Fibroblast of peridontal ligament (primary cell): ENCODE measurements around the gene ATP6V0E2.

ENCODE experiments used
- DNase-seq: peaks from one replicate; pipeline ENCODE4 v3.0.0-alpha.2; 2010; ENCODE audit errors: extremely low read depth

ATP6V0E2 gene

DNA sequence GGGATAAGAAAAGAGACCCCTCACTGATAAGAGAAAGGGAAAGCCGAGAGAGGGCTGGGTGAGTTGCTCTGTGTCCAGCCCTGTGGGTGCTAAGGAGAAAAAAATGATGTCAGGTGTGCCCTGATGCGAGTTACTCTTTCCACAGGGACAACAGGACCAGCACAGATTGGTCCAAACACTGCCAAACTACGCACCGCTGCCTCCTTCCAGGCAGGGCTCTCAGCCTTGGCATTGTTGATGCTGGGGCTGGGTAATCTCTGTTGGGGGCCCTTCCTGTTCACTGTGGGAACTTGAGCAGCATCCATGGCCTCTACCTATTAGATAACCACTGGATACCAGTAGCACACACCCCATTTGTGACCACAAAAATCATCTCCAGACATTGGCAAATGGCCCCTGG, 10.3 kb upstream of the ATP6V0E2 start:
- DNase-seq: no peak

DNA sequence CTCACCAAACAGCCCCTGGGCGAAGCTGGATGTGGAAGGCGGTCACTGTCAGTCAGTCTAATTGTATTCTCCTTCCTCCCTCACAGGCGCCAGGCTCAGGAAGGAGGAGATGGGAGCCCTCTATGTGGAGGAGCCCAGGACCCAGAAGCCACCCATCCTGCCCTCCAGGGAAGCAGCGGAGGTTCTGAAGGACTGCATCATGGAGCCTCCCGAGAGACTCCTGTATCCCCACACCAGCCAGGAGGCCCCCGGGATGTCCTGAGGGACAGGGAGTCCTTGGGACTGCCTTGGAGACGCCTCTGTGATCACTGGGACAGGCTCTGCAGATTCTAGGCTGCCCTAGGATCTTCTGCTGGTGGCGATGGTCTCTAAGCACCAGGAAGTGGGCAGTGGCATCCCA, 9.7 kb upstream of the ATP6V0E2 start:
- DNase-seq: no peak

DNA sequence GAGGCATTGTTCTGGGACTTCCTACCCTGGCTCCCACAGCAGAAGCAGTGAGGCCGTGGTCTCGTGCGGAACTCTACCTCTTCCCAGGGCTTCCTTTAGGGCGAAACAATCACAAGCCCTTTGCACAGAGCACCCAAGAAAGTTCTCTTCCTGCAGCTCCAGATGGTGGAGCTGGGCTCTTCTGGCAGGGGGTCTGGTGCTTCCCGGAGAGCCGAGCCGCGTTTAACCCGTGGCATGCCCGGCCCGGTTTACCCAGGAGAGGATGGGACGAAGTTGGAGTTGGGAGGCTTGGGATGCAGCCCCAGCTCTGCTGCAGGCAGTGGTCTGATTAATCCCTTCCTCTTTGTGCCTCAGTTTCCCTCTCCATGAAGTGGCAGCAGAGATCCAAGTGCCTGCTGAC, 9.0 kb upstream of the ATP6V0E2 start:
- no peak for DNase-seq

DNA sequence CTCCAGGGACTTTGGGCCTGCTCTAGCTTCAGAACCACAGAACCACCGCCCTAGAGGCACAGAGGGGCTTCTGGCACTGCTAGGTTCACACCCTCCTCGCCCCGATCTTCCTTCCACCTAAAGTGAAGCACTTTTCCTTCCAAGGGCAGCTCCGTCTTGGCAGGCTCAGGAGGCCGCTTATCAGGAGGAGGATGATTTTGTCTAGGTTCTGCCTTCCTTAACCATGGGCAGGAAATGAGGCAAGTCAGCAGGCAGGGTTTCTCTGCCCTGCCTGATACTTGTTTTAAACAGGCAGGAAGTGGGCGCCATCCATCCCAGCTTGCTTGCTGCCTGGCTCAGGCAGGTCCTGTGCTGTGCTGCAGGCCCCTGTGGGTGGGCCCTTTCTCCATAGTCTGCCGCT, 8.3 kb upstream of the ATP6V0E2 start:
- DNase-seq: no peak

DNA sequence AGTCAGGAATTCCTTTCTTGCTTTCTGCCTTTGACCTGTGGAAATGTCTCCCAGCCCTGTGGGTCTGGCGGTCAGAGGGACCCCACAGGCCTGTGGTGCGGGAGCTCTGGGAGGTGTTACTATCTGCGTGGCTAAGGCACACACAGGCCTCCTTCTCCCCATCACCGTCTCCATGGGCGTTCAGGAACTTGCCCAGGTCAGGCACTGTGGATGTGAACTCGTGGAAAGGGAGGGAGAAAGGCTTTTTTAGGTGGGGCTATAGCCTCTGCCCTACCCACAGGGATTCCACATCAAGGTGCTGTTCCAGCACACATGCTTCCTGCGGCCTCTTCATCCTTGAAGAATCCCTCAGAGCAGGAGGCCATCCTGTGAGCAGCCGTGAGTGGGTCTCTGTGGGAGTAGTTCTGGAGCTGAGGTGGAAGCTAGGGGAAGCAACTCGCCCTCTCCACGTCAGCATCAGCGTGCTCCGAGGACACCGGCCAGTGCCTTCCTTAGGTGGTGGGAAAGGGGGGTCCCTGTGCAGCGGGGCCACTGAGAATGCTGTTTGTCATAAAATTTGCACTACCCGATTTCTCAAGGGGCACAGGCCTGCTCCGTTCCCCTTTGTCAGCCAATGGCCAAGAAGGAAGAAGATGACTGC, 7.5 kb upstream of the ATP6V0E2 start:
- DNase-seq: no peak

DNA sequence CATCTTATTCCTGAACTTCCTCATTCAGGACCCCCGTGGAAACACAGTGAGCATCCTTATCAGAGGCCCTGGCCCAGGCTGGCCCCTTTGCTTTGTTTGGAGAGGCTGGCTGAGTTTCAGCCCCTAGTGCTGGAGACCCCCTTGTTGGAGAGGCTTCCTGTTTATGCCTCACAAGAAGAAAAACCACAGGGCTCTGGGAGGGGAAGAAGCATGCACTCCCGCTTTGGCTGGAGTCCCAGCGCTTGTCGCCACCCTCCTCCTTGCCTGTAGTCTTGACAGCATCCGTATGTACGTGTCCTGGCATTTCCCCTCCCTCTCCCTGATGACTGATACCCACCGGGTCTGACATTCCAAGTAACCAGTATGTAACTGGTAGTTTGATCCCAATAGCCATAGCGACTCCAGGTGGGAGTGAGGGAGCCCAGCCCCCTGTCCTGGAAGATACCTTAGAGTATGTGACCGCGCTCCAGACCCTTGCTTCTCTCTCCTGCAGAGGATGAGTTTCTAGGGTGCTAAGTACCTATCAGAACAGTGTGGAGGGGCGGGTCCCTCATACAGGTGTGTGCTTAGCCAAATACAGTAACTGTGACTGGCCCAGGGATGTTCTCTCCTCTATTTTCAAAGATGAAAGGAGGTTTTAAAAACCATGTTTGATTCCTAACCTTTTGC, 6.9 kb upstream of the ATP6V0E2 start:
- DNase-seq: no peak

DNA sequence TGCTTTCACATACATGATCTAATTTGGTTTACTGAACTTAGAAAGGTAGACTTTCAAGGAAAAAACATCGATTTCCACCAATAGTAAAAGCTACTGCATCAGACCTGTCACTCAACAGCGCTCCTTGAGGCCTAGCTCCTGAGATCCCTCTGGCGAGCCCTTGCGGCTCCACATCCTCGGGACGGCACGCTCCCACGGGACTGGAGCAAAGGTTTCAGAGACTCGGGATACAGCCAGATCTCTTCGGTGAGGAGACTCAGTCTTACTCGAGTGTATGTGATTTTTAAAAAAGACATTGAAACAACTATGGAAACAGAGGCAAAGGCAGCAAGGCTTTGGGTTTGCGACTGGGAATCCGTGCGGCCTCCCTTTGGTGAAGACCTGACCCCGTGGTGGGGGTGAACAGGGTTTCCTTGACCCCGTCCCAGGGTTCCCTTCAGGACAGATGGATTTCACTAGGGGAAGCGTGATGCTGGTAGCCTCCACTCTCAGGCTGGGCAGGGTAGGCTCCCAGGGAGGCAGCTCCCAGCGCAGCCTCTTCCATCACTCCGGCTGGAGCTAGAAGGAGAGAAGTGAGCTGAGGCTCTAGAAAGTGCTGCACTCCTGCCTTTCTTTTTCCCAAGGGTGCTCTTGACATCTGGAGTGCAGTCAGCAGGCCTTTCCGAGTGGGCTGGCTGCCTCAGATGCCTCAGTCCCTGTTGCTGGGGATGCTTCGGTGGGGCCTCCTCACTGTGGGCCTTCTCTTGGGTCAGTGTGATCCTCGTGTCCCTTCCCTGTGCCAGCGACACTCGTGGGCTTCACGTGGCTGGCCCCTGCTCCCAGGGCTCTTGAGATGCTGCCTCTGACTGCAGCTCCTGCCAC, 5.8 kb upstream of the ATP6V0E2 start:
- DNase-seq: no peak

DNA sequence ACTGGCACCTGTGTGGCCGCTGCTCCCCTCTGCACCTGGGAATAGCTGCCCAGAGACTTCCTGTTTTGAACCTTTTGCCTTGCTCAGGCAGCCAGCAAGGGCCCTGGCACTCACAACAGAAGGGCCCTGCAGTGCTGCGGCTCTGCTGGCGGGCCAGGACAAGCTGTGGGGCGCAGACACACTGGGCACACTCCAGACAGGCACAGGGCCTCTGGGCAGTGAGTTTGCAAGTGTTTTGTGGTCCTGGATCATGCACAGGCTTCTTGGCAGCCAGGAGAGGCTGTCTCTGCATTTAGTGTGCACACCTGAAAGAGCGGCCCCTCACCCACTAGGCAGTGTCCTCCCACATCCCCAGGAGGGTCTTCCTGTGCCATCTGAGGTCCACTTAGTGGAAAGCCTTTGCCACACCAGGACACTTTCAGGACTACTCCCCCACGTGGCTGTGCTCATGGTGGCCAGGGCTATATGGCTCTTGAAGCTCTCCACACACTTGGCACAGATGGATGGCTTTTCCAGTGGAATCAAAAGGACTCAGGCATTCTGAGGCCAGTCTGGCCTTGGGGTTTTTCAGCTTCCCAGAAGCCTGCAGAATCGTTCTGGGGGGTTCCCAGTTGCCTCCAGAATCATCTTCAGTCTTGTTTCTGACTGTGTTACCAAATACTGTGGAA, 5.0 kb upstream of the ATP6V0E2 start:
- no peak for DNase-seq

DNA sequence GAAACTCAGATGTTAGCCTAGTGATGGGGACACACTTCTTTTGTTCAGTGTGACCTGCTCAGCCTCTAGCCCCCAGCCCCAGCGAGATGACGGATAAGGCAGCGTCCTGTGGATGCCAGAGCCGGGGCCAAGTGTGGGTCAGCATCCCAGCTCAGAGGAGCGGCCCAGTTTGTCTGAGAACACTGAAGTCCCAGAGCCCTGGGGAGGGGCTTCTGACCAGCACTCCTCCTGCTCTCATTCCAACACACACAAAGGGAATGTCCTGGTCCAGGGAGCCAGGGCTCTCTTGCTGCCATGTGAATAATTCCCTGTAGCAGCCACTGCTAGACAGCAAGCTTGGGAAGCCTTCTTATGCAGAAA, 4.5 kb upstream of the ATP6V0E2 start:
- DNase-seq: no peak

DNA sequence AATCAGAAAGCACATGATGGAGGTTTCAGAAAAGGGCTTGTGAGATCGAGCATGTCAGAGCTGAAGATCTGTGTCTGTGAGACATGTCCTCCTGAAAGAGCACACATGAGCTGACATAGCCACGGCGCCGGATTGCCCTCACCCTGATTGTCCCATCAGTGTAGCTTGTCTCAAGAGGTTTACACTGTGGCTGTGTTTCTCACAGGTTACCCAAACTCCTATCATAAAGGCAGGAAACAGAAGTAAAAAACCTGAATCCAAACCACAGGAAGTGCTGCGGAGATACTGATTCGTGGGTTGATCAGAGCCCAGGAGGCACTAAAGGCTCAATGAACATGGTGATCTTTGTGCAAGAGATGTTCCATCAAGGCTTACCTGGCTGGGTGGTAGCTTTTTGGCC, 3.9 kb upstream of the ATP6V0E2 start:
- no peak for DNase-seq

DNA sequence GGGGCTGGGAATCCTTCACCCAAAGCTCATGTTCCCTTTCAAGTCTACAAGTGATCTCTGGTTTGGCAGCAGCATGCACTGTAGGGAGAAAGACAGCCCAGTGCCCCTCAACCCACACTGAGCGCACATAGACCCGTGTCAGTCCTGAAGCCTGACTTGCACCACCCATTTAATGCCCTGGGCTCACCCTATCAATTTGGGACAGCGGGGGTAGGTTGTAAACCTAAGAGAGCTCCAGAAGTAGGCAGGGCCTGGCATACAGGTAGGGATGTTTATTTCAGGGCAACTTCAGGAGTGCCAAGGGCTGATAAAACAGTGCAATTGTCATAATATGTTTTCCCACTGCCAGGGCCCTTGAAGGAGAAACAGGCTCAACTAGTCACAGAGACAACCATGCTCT, 3.5 kb upstream of the ATP6V0E2 start:
- no peak for DNase-seq

DNA sequence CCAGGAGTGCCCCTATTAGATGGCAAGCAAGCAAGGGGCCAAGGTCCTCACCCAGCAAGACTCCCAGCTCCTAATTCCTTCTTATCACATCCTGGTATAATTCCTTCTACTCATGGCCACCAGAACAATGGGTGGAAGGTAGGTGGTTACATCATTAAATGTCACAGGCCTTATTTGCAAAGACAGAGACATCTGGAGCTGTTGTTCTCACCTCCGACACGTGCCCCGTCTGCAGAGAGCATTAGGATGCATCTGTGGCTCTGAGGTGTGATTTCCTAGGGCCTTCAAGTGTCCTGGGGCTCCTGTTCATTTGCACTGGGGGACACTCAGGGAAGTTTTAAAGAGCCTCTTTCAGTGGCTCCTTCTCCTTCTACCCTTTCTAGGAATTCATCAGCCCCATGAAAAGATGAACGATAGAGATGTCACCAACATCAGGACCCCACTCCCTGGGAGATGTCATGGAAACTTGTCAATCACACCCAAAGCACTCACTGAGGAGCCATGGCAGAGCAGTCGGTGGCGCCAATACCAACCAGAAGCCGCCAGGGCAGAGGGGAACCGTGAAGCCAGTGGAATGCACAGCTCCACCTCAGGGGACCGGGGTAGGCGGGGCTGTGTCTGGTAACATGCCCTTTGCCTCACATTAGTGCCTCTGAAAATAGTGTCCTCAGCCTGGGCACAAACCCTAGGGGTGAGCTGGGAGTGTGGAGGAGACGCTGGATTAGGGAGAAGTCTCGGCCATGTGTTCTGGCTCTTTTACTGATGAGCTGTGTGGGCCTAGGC, 2.9 kb upstream of the ATP6V0E2 start:
- no peak for DNase-seq

DNA sequence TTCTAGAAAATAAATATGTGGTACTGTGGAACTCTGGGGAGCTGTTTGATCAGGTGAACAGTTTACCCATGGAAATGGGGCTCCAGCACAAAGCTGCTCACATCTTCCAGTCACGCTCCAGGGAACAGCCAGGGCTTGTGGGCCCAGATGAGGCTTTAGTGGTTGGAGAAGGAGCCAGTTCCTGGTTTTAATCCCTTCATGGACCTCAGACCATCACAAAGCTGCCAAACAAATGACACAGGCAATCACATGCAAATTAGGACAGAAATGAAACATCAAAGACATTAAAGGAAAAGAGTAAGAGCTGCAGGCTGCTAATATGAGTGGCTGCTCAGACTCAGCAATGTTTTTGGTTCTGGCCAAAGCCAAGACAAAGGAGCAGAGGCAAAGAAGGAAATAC, 2.2 kb upstream of the ATP6V0E2 start:
- DNase-seq: peak; percentile 18

DNA sequence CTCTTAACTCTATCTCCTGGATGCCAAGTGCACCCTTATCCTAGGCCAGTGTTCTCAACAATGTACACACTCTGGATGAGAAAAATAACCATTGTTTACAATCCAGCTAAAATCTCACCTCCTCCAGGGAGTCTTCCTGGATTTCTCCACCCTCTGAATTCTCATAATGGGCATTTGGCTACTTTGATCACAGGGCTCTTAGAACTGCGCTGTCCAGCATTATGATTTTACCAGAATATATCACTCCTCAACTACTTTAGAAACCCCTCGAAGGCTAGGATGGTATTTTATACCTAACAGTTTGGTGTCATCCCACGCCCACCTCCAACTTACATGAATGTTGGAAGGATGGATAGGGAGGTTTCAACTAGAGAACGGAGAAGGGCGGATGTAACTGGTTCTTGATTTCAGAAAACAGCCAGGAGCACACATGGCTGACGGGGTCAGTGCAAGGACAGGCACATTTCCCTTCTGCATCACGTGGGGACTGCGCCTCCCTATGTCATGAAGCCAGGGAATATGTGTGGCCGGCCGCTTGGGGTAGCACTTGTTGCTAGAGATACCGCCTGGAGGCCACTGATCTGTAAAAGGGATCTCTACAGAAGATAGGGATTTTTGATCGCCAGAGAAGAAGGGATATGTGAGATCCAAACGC, 1.2 kb upstream of the ATP6V0E2 start:
- peak; percentile 83 for DNase-seq

DNA sequence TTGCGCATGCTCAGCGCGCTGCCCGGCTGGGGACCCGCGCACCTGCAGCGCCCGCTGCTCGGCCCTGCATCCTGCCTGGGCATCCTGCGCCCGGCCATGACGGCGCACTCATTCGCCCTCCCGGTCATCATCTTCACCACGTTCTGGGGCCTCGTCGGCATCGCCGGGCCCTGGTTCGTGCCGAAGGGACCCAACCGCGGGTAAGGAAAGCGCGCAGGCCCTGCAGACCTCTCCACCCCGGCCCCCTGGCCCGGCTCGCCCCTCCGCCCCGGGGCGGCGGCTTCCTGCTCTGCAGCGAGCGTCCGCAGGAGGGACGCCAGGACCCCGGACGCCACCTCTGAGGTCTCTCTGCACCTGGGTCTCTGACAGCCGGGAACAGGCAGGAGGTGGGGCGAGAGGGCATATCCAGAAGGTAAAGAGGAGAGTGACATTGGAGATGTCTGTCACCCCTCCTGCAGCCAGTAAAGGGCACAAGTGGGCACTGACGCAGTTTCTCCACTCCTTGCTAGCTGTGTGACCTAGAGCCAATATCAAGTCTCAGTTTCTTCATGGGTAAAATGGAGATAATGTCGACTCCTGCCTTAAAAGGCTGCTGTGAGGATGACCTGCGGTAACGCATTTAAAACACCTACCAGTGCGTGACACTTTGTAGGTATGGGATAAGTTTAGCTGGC, 338 bp downstream of the ATP6V0E2 start:
- no peak for DNase-seq

DNA sequence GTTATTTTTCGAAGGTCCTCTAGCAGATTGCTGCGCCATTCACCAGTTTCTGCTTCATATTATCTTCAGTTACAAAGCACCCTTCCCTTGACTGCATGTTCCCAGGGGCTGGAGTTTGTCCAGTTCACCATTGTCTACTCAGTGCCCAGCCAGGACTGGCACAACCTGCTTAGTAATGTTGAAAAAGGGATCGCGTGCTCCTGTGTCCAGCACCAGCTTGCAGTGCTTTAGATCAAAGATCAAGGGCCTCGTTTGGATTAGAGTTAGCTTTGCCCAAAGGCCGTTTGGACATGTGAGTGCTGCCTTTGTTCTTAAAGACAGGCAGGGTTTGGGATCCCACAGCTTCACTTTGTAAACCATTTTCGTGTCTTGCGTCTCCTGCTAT, 867 bp downstream of the ATP6V0E2 start:
- DNase-seq: no peak

DNA sequence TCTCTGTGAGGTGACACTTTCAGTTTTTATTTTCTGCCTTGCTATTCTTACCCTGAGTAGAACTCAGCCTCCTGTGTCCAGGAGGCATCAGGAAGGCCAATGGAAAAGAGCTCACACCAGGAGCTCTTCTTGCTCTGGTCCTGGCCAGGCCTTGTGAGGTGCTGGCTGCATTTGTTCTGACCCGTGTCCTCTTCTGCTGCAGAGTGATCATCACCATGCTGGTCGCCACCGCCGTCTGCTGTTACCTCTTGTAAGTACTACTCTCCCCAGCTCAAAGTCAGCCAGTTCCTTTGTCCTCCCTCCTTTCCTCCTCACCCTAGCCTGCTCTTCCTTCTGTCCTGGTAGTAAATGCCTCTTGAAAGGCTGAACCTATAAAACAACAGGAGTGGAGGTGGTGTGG, 1.6 kb downstream of the ATP6V0E2 start:
- DNase-seq: no peak

DNA sequence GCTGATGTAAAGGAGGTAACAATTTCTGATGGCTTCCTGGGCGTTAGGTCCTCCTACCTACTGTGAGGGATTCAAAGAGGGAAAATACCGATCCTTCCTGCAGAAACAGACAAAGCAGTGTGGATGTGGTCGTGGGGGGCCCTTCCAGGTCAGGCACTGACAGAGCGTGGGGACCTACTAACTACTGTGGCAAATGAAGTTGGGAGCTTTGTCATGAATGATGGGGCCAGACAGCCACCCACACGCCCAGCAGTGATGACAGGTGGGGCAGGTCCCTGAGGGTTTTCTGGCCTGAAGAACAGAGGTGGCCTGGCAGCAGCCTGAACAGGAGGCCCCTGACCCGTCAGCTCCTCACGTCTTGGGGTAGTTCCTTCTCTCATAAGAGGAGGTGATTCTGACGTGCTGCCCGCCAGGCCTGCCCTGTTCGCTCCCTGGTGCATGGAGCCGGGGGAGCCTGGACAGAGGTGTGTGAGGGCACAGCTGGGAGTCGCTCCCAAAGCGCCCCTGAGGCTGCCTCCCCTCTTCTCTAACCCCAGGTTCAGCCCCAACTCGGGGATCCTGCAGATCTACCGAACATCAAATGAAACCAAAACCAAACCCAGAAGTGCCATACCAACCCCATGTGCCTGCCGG, 4.2 kb downstream of the ATP6V0E2 start:
- no peak for DNase-seq

DNA sequence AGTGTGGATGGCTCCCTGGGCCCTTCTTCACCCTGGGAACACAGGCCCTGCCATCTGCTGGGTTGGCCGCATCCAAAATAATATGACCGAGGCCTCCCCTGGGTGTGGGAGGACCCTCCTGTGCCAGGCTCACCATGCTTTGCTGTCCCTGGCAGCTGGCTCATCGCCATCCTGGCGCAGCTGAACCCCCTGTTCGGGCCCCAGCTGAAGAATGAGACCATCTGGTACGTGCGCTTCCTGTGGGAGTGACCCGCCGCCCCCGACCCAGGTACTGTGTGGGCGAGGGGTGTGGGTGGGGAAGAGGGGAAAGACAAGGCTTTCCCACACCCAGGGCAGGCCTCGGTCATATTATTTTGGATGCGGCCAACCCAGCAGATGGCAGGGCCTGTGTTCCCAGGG, 4.8 kb downstream of the ATP6V0E2 start:
- no peak for DNase-seq

DNA sequence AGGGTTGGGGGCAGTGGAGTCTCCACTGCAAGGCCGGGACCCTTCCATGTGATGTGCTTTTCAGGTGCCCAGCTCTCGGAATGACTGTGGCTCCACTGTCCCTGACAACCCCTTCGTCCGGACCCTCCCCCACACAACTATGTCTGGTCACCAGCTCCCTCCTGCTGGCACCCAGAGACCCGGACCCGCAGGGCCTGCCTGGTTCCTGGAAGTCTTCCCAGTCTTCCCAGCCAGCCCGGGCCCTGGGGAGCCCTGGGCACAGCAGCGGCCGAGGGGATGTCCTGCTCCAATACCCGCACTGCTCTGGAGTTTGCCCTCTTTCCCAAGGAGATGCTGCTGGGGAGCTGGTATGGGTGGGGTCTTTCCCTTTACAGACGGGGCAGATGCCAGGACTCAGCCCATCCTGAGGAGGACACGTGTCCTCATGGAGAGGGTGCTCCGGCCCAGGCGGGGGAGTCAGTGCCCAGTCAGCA, 5.5 kb downstream of the ATP6V0E2 start:
- DNase-seq: no peak
